Measurements from ENCODE around the gene KLRC3. TPM values are rescaled to one million over a fixed set of nuclear protein-coding genes. Genes with fewer than 3 reads are reported as not detected.
"Not testable (repeated sequence)": the region's sequence is repeated elsewhere in the genome, so short reads cannot be mapped to it uniquely, and the experiment has no call there.

Gene KLRC3
- total and polyA plus RNA-seq, 2 donors (not counting 3 experiments of a cell fraction or from before 2014, with no cell fraction given), result not detected

GRCh38 chr12:10368206-10369171 is 51.9 kb downstream of the KLRC3 start:
- Histone ChIP-seq H3K27ac (ENCODE audit: insufficient read depth, low read depth, low read length) (no peak overlapping the region), H3K4me3 (replicated peaks in 1 of 3; ENCODE audit: insufficient read depth in 1 of 3, low read depth in 1 of 3, low read length in 3 of 3) (no peak overlapping the region), H4K20me1 (replicated peaks; ENCODE audit: control insufficient read depth, extremely low read depth, insufficient read depth, low read length) (no peaks in the 10 kb centered on the region), H2AFZ (ENCODE audit: low read depth, low read length) (no peak overlapping the region), H3K9me3 (replicated peaks; ENCODE audit: control insufficient read depth, insufficient read depth, low read length) (no peaks in the 10 kb centered on the region), H3K79me2 (ENCODE audit: control insufficient read depth, insufficient read depth, low read length) (no peaks in the 10 kb centered on the region), H3K27me3 (ENCODE audit: control insufficient read depth in 2 of 2, insufficient read depth in 2 of 2, low read length in 2 of 2) (no peaks in the 10 kb centered on the region), H3K9ac (replicated peaks; ENCODE audit: extremely low read depth, insufficient read depth, low read length) (no peak overlapping the region), H3K9me1 (replicated peaks; ENCODE audit: control insufficient read depth, extremely low read depth, insufficient read depth, low read length) (no peaks in the 10 kb centered on the region), H3K4me2 (ENCODE audit: insufficient read depth, low read length) (no peak overlapping the region), H3K4me1 (ENCODE audit: control insufficient read depth, extremely low read depth, insufficient read depth, low read length) (peaks cover 30% of the 10 kb centered on the region), H3K36me3 (ENCODE audit: control insufficient read depth in 2 of 2, extremely low read depth in 1 of 2, insufficient read depth in 2 of 2, low read length in 2 of 2) (no peaks in the 10 kb centered on the region)
- intact Hi-C loops (cut with micrococcal nuclease), result loop anchor here (10.0 kb wide), 1 partner anchor 354 kb away; the partner anchor contains the start of gene CLEC12B
- FAIRE-seq (no peak), DNase-seq (ENCODE audit: low read depth, low spot score) (no peak)
- ChIA-PET CTCF (no interaction called here), POLR2A (no interaction called here)
- no TSS peak for BruUV-seq (replicated peaks)
- TF ChIP-seq EZH2 (IDR thresholded peaks at IDR 0.05; ENCODE audit: borderline replicate concordance, low read depth, low read length, severe bottlenecking), result no peak
- TF ChIP-seq POLR2AphosphoS5 (IDR thresholded peaks at IDR 0.05; ENCODE audit: insufficient read depth, low read depth, low read length), result no peak
- TF ChIP-seq MAX (IDR thresholded peaks at IDR 0.05; ENCODE audit: insufficient read depth, insufficient read length), result no peak
- no peak for TF ChIP-seq CTCF (IDR thresholded peaks at IDR 0.05; ENCODE audit: extremely low read depth in 1 of 2, insufficient read depth in 1 of 2, low read depth in 1 of 2, low read length in 2 of 2)
- TF ChIP-seq POLR2A (IDR thresholded peaks at IDR 0.05; ENCODE audit: low read depth, low read length), result no peak
- no peak for TF ChIP-seq MYC (IDR thresholded peaks at IDR 0.05; ENCODE audit: low read depth, low read length)
- no peak for TF ChIP-seq GATA2 (IDR thresholded peaks at IDR 0.05; ENCODE audit: insufficient read depth, insufficient read length, low read depth, low read length)
- no peak for TF ChIP-seq FOS (IDR thresholded peaks at IDR 0.05; ENCODE audit: borderline replicate concordance, insufficient read depth, low read length)
- TF ChIP-seq JUN (IDR thresholded peaks at IDR 0.05; ENCODE audit: borderline replicate concordance, insufficient read depth, insufficient read length, low read depth), result no peak
- dilution Hi-C loops (cut with MboI; ENCODE audit: extremely low pct_ligation_motif_present, low sequenced_read_pairs), result no loop called here

- H3K9me1 ChIP-seq (replicated peaks; ENCODE audit: control insufficient read depth, extremely low read depth, insufficient read depth, low read length); DNase-seq (ENCODE audit: low read depth, low spot score); H3K27me3 ChIP-seq (ENCODE audit: control insufficient read depth in 2 of 2, insufficient read depth in 2 of 2, low read length in 2 of 2); H3K36me3 ChIP-seq (ENCODE audit: control insufficient read depth in 2 of 2, extremely low read depth in 1 of 2, insufficient read depth in 2 of 2, low read length in 2 of 2); POLR2A ChIA-PET; H3K9me3 ChIP-seq (replicated peaks; ENCODE audit: control insufficient read depth, insufficient read depth, low read length); H4K20me1 ChIP-seq (replicated peaks; ENCODE audit: control insufficient read depth, extremely low read depth, insufficient read depth, low read length); H3K27ac ChIP-seq (ENCODE audit: insufficient read depth, low read depth, low read length); H3K4me3 ChIP-seq (replicated peaks in 1 of 3; ENCODE audit: insufficient read depth in 1 of 3, low read depth in 1 of 3, low read length in 3 of 3); H2AFZ ChIP-seq (ENCODE audit: low read depth, low read length); H3K79me2 ChIP-seq (ENCODE audit: control insufficient read depth, insufficient read depth, low read length); FAIRE-seq; BruUV-seq (replicated peaks); dilution Hi-C loops (cut with MboI; ENCODE audit: extremely low pct_ligation_motif_present, low sequenced_read_pairs); H3K4me2 ChIP-seq (ENCODE audit: insufficient read depth, low read length); H3K9ac ChIP-seq (replicated peaks; ENCODE audit: extremely low read depth, insufficient read depth, low read length): not testable (repeated sequence)
- CTCF ChIA-PET, result interaction anchor here (0.6 to 2.1 kb wide), 4 partner anchors 131 to 243 kb away, joined by 3 to 10 read pairs (median 6); no protein-coding TSS in a partner anchor
- intact Hi-C loops (cut with micrococcal nuclease), result loop anchor here (10.0 kb wide), 1 partner anchor 353 kb away; the partner anchor contains the start of gene CLEC12B
- H3K4me1 ChIP-seq (ENCODE audit: control insufficient read depth, extremely low read depth, insufficient read depth, low read length), result peaks cover 36% of the 10 kb centered on the region
Observed at GRCh38 chr12:10367714-10368113, 52.7 kb downstream of the KLRC3 start.

Measured in endothelial cell of umbilical vein (primary cell).